ENCODE data around the gene AAK1.
"Not testable (repeated sequence)": the region's sequence is repeated elsewhere in the genome, so short reads cannot be mapped to it uniquely, and the experiment has no call there.

Gene AAK1

GRCh38 chr2:69452687-69453086, 190.9 kb downstream of the AAK1 start:
- no peak for DNase-seq (ENCODE audit: low spot score)

- no peak for DNase-seq (ENCODE audit: low spot score)
Observed at GRCh38 chr2:69450735-69451416, 192.7 kb downstream of the AAK1 start.

GRCh38 chr2:69449906-69450305, 193.6 kb downstream of the AAK1 start:
- no peak for DNase-seq (ENCODE audit: low spot score)

- DNase-seq (ENCODE audit: low spot score): not testable (repeated sequence)
Observed at GRCh38 chr2:69443673-69444072, 199.9 kb downstream of the AAK1 start.

- not testable (repeated sequence) for DNase-seq (ENCODE audit: low spot score)
Observed at GRCh38 chr2:69439499-69439898, 204.0 kb downstream of the AAK1 start.

GRCh38 chr2:69438580-69438979, 205.0 kb downstream of the AAK1 start:
- DNase-seq (ENCODE audit: low spot score): no peak

- DNase-seq (ENCODE audit: low spot score): no peak
Observed at GRCh38 chr2:69437751-69438154, 205.8 kb downstream of the AAK1 start.

GRCh38 chr2:69436938-69437750, 206.4 kb downstream of the AAK1 start, which contains the start of gene NFU1:
NFU1 (minus strand) TSS chr2:69437435; CDS start chr2:69437422, 13 bp downstream.
- DNase-seq (ENCODE audit: low spot score): peak; percentile 95

- no peak for DNase-seq (ENCODE audit: low spot score)
Observed at GRCh38 chr2:69436596-69436937, 207.0 kb downstream of the AAK1 start.

GRCh38 chr2:69434753-69435152, 208.8 kb downstream of the AAK1 start:
- DNase-seq (ENCODE audit: low spot score): no peak

- no peak for DNase-seq (ENCODE audit: low spot score)
Observed at GRCh38 chr2:69429491-69430183, 213.9 kb downstream of the AAK1 start.

GRCh38 chr2:69428981-69429380, 214.6 kb downstream of the AAK1 start:
- no peak for DNase-seq (ENCODE audit: low spot score)

GRCh38 chr2:69424419-69424818, 219.1 kb downstream of the AAK1 start:
- DNase-seq (ENCODE audit: low spot score): no peak

GRCh38 chr2:69422198-69422597, 221.3 kb downstream of the AAK1 start:
- no peak for DNase-seq (ENCODE audit: low spot score)

GRCh38 chr2:69419111-69419510, 224.4 kb downstream of the AAK1 start:
- DNase-seq (ENCODE audit: low spot score): not testable (repeated sequence)

- DNase-seq (ENCODE audit: low spot score): no peak
Observed at GRCh38 chr2:69416147-69416546, 227.4 kb downstream of the AAK1 start.

Measured in ecto neural progenitor cell (in vitro differentiated cells).